GM12878 (cell line): ENCODE data around the gene RAD51B. TPM values are rescaled to one million over a fixed set of nuclear protein-coding genes. Genes with fewer than 3 reads are reported as not detected.

Experiments used
- ATAC-seq: fragments of 200-7000 bp; cut with Tn5 transposase; 3 replicates; pipeline ENCODE4 v1.9.1; 2020; ENCODE audit warnings: mild to moderate bottlenecking, moderate library complexity
- BruUV-seq: library from RNA; stranded (reverse); fragments of 400-500 nt; replicated peaks from 2 replicates; lab custom pipeline; 2021; lab: Mats Ljungman, UMichigan
- CTCF ChIA-PET: fragments of 300-600 bp; sonication (Branson Sonifier 250); formaldehyde crosslinking; extraction: SDS; loops from one replicate; lab custom pipeline; 2021; ENCODE audit warnings: inconsistent platforms; lab: Yijun Ruan, JAX
- POLR2A ChIA-PET: fragments of 350-600 bp; formaldehyde crosslinking; extraction: SDS; loops from one replicate; lab custom pipeline; 2021; ENCODE audit warnings: inconsistent platforms; lab: Charles Lee
- RAD21 ChIA-PET: fragments of 300-600 bp; sonication (Branson Sonifier 250); formaldehyde crosslinking; loops from one replicate; lab custom pipeline; 2023; ENCODE audit warnings: antibody characterized with exemption; ENCODE audit not compliant: unreplicated experiment; lab: Charles Lee
- SMC1A ChIA-PET: fragments of 300-600 bp; sonication (Branson Sonifier 250); formaldehyde crosslinking; loops from one replicate; lab custom pipeline; 2023; ENCODE audit not compliant: unreplicated experiment, uncharacterized antibody; lab: Charles Lee
- DNase-seq: peaks from one replicate; pipeline ENCODE4 v3.0.0-alpha.2; 2011; ENCODE audit warnings: low read depth, low spot score
- FAIRE-seq: peaks from 3 replicates; lab custom pipeline; 2011; peaks lifted over from hg19 to GRCh38; lab: Jason Lieb, UNC
- H2AFZ ChIP-seq: 2 replicates; pipeline ENCODE4 v1.6.0; 2011; ENCODE audit warnings: low read depth, low read length, control low read depth; ENCODE audit not compliant: control insufficient read depth
- H3K27ac ChIP-seq: 2 replicates; pipeline ENCODE4 v1.5.1; 2011; ENCODE audit warnings: control low read depth; ENCODE audit not compliant: control insufficient read depth, insufficient read depth
- H3K27me3 ChIP-seq, 2 experiments: replicated peaks in 1 of 2; 2 replicates each; pipeline versions ENCODE4 v1.6.0 to v1.6.1; 2011; ENCODE audit warnings: low read length in 1 of 2; ENCODE audit not compliant: control insufficient read depth in 2 of 2, insufficient read depth in 2 of 2
- H3K36me3 ChIP-seq, 2 experiments: 2 replicates each; pipeline ENCODE4 v1.5.1; 2011; ENCODE audit warnings: low read length in 1 of 2; ENCODE audit not compliant: control insufficient read depth in 2 of 2, insufficient read depth in 2 of 2
- H3K4me1 ChIP-seq: 2 replicates; pipeline ENCODE4 v1.6.1; 2011; ENCODE audit warnings: mild to moderate bottlenecking, low read length, moderate library complexity, mixed read lengths; ENCODE audit not compliant: control insufficient read depth, insufficient read depth
- H3K4me2 ChIP-seq: 2 replicates; pipeline ENCODE4 v1.6.0; 2011; ENCODE audit warnings: control low read depth; ENCODE audit not compliant: control insufficient read depth, insufficient read depth
- H3K4me3 ChIP-seq: fragments of 200-600 bp; sonication (generic); 2 replicates; pipeline ENCODE4 v1.5.1; 2016
- H3K79me2 ChIP-seq: 2 replicates; pipeline ENCODE4 v1.6.0; 2011; ENCODE audit warnings: low read length; ENCODE audit not compliant: control insufficient read depth, insufficient read depth
- H3K9ac ChIP-seq: 2 replicates; pipeline ENCODE4 v1.8.0; 2011; ENCODE audit warnings: low read length, control low read depth, mixed read lengths; ENCODE audit not compliant: control insufficient read depth, insufficient read depth
- H3K9me3 ChIP-seq: replicated peaks from 3 replicates; pipeline ENCODE4 v1.5.1; 2011; ENCODE audit warnings: mild to moderate bottlenecking, low read length; ENCODE audit not compliant: control insufficient read depth, insufficient read depth
- H4K20me1 ChIP-seq: 2 replicates; pipeline ENCODE4 v1.6.0; 2011; ENCODE audit not compliant: control insufficient read depth, insufficient read depth
- MEF2A ChIP-seq: IDR thresholded peaks from 2 replicates; pipeline ENCODE4 v1.6.1; 2011; ENCODE audit warnings: low read depth, mild to moderate bottlenecking, low read length, moderate library complexity; ENCODE audit not compliant: insufficient read depth
- MYC ChIP-seq: IDR thresholded peaks from 2 replicates; pipeline ENCODE4 v1.6.1; 2011; ENCODE audit warnings: mild to moderate bottlenecking, low read length, moderate library complexity, inconsistent platforms; ENCODE audit not compliant: insufficient read depth, insufficient replicate concordance, insufficient read length, severe bottlenecking
- PAX5 ChIP-seq: IDR thresholded peaks from 2 replicates; pipeline ENCODE4 v1.6.1; 2011; ENCODE audit warnings: low read depth, low read length, borderline replicate concordance
- RAD21 ChIP-seq: IDR thresholded peaks from 2 replicates; pipeline ENCODE4 v1.6.1; 2011; ENCODE audit warnings: mild to moderate bottlenecking, low read depth, low read length, moderate library complexity; ENCODE audit not compliant: insufficient read depth
- RELA ChIP-seq: fragments of 450-650 bp; IDR thresholded peaks from 2 replicates; pipeline ENCODE4 v1.8.0; 2014; ENCODE audit warnings: borderline replicate concordance; ENCODE audit not compliant: partially characterized antibody
- WGBS: methylation state at CpG from one replicate; pipeline ENCODE4 v1.1.6; 2016; ENCODE audit warnings: low lambda C conversion rate; ENCODE audit not compliant: insufficient replicate concordance, insufficient coverage; ENCODE audit errors: missing lambda C conversion rate; 5-methylcytosine and 5-hydroxymethylcytosine counted together
- in situ Hi-C: fragments of 300-500 bp; cut with MboI; formaldehyde crosslinking; loops from 9 replicates; pipeline ENCODE4 v1.14.3; 2018; ENCODE audit warnings: mixed read lengths
- intact Hi-C: fragments of 100-400 bp; cut with micrococcal nuclease; formaldehyde crosslinking; loops from one replicate; pipeline ENCODE4 v1.14.2; 2022; ENCODE audit not compliant: unreplicated experiment
- polyA plus RNA-seq, 11 experiments: library from polyadenylated mRNA; depleted of rRNA in 4 of 11; unstranded in 6 of 11; stranded (reverse) in 5 of 11; fragments of >200 nt; fragmentation: Nextera tagmentation in 4 of 11; fragmentation: Illumina TruSeq in 1 of 11; extraction: Ambion mirVana in 4 of 11; extraction: Trizol in 1 of 11; gene quantifications; 1 replicate in 1 of 11; 2 replicates in 10 of 11; pipeline versions ENCODE4 v1.2.1 to v1.2.3, GENCODE V29; 2011 to 2016; ENCODE audit warnings: inconsistent platforms in 2 of 11, missing spikeins in 2 of 11, low read depth in 1 of 11
- total RNA-seq, 4 experiments: library from RNA; depleted of rRNA in 3 of 4; stranded (reverse); fragments of >200 nt in 3 of 4; fragmentation: Illumina TruSeq in 1 of 4; extraction: Trizol in 1 of 4; gene quantifications; 2 replicates each; pipeline versions ENCODE4 v1.2.1 to v1.2.3, GENCODE V29; 2013 to 2021
- TF ChIP-seq, protein P1 (sequence below): fragments of 450-650 bp; IDR thresholded peaks from 2 replicates; pipeline ENCODE4 v1.6.1; 2017; ENCODE audit warnings: borderline replicate concordance

RAD51B gene
- total and polyA plus RNA-seq, 10 of the 15 experiments (the other 5 are each of a cell fraction or from before 2014, with no cell fraction given), result 9.8 to 26.8 (median 21.3) TPM

DNA sequence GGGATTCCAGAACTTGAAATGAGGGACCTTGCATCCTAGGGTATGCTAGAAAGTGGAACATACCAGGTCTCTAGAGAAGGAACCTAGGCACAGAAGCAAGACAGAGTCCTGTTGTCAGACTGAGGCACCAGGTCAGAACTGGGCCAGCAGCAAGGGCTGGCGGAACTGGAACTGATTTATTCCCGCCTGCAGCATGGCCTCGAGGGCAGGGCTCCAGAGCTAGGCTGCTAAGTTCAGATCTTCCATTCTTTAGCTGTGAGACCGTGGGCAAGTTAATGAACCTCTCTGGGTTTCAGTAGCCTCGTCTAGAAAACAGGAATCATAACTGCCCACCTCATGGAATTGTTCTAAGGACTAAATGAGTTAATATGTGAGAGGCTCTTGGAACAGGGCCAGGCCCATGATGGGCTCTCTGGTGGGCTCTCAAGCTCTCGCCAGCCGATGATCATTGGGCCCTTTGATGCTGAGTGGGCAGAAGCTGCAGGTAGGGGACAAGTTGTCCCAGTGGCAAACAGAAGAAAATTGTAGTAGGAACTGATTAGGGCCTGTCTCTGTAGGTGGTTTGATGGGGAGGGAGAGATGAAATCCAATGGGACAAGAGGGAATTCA, 773.5 kb downstream of the RAD51B start:
- Histone ChIP-seq H3K4me2 (no peak overlapping the region), H3K79me2 (no peaks in the 10 kb centered on the region), H3K4me1 (no peaks in the 10 kb centered on the region), H3K27ac (no peak overlapping the region), H3K4me3 (no peak overlapping the region), H3K9ac (no peak overlapping the region), H3K27me3 (no peaks in the 10 kb centered on the region), H3K9me3 (no peaks in the 10 kb centered on the region; the same call in 2 of the 3 replicates), H4K20me1 (no peaks in the 10 kb centered on the region), H3K36me3 (no peaks in the 10 kb centered on the region), H2AFZ (no peak overlapping the region)
- SMC1A ChIA-PET, result no interaction called here
- WGBS, result 88% methylated on average over 7 of the region's 7 CpGs
- POLR2A ChIA-PET, result no interaction called here
- RAD21 ChIA-PET, result interaction anchor here (1.3 kb wide), 1 partner anchor 195 kb away, joined by 3 read pairs; no protein-coding TSS in a partner anchor
- in situ Hi-C loops (no loop called here), intact Hi-C loops (no loop called here)
- no peak for DNase-seq
- TF ChIP-seq RAD21 (no peak), MYC (no peak), PAX5 (no peak), MEF2A (no peak), RELA (no peak)
- TF ChIP-seq, protein P1, sequence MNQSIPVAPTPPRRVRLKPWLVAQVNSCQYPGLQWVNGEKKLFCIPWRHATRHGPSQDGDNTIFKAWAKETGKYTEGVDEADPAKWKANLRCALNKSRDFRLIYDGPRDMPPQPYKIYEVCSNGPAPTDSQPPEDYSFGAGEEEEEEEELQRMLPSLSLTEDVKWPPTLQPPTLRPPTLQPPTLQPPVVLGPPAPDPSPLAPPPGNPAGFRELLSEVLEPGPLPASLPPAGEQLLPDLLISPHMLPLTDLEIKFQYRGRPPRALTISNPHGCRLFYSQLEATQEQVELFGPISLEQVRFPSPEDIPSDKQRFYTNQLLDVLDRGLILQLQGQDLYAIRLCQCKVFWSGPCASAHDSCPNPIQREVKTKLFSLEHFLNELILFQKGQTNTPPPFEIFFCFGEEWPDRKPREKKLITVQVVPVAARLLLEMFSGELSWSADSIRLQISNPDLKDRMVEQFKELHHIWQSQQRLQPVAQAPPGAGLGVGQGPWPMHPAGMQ, result no peak
- ATAC-seq, result no peak
- CTCF ChIA-PET, result no interaction called here
- no TSS peak for BruUV-seq
- no peak for FAIRE-seq
